T-helper 17 cell (primary cell): Measurements from ENCODE around the gene SKI. TPM values are rescaled to one million over a fixed set of nuclear protein-coding genes. Genes with fewer than 3 reads are reported as not detected.
A peak's percentile ranks its signal among the peaks of the same experiment; 100 is the strongest.

Source experiments
- ATAC-seq: fragments of 150-1000 bp; cut with Tn5 transposase; 2 replicates; pipeline ENCODE4 v1.10.0; 2021; ENCODE audit warnings: mild to moderate bottlenecking, moderate library complexity
- DNase-seq, 3 donors: peaks; one replicate each; pipeline versions ENCODE4 v3.0.0 to v3.0.0-alpha.2; 2020 to 2021
- H3K9me3 ChIP-seq: one replicate; pipeline ENCODE4 v1.7.0; 2013; ENCODE audit warnings: low read length, mild to moderate bottlenecking; ENCODE audit not compliant: control insufficient read depth, poor library complexity, severe bottlenecking
- H3K27ac Mint-ChIP-seq: one replicate; pipeline ENCODE4 v1.8.0; 2022; ENCODE audit warnings: mild to moderate bottlenecking, moderate library complexity, mixed read lengths
- H3K27me3 Mint-ChIP-seq: one replicate; pipeline ENCODE4 v1.8.0; 2022; ENCODE audit warnings: mixed read lengths
- H3K36me3 Mint-ChIP-seq: one replicate; pipeline ENCODE4 v1.8.0; 2022; ENCODE audit warnings: low read depth, mixed read lengths
- H3K4me1 Mint-ChIP-seq: one replicate; pipeline ENCODE4 v1.8.0; 2022; ENCODE audit warnings: mild to moderate bottlenecking, mixed read lengths
- H3K4me3 Mint-ChIP-seq: one replicate; pipeline ENCODE4 v1.8.0; 2022; ENCODE audit warnings: mild to moderate bottlenecking, moderate library complexity, mixed read lengths
- total RNA-seq, 4 donors: library from RNA in 2 of 4; stranded (reverse) in 2 of 4; gene quantifications; one replicate each; pipeline ENCODE4 v1.2.3 and lab custom pipeline; 2022 to 2026

Gene SKI
- total RNA-seq, 2 donors from 2014 or later: 183 to 215 TPM

DNA sequence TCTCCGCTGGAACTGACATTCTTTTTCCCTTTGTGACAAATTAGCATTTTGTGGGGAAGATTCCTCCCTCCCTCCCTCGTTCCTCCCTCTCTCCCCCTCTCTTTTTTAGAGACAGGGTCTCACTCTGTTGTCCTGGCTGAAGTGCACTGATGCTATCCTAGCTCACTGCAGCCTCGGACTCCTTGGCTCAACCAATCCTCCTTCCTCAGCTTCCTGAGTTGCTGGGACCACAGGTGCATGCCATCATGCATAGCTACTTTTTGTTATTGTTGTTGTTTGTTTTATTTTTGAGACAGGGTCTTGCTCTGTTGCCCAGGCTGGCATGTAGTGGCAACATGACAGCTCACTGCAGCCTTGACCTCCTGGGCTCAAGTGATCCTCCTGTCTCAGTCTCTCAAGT lies 6.8 kb upstream of the SKI start:
- peak overlapping the region; percentile 61 for H3K27ac Mint-ChIP-seq
- ATAC-seq (no peak), DNase-seq (no peak)

DNA sequence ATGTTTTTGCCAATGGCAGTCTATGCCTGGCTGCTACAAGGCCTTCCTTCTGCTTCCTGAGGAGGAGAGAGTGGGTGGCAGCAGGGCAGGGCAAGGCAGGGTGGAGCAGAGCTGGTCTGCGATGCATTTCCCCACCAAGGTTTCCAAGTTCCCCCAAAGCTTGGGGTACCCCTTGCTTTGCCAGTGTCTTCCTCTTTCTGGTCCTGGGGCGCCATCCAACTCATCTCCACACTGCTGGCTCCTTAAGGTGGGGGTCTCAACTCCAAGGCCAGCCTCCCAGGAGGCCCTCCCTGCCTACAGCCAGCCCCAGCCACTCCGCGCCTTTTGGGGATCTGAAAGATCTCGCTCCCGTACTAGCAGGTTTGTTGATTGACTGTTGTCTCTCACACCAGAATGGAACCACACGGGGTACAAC lies 3.9 kb upstream of the SKI start:
- Mint-ChIP-seq H3K27me3 (no peaks in the 10 kb centered on the region), H3K36me3 (no peaks in the 10 kb centered on the region), H3K4me3 (no peak overlapping the region), H3K27ac (no peak overlapping the region), H3K4me1 (peaks cover 6% of the 10 kb centered on the region)
- H3K9me3 ChIP-seq: no peaks in the 10 kb centered on the region
- no peak for DNase-seq
- ATAC-seq: no peak

More for the DNA sequence above, 6.8 kb upstream of the SKI start:
- no peaks in the 10 kb centered on the region for H3K9me3 ChIP-seq
- no peak overlapping the region for H3K4me3 Mint-ChIP-seq
- H3K36me3 Mint-ChIP-seq: no peaks in the 10 kb centered on the region
- no peaks in the 10 kb centered on the region for H3K27me3 Mint-ChIP-seq
- peaks cover 4% of the 10 kb centered on the region for H3K4me1 Mint-ChIP-seq

DNA sequence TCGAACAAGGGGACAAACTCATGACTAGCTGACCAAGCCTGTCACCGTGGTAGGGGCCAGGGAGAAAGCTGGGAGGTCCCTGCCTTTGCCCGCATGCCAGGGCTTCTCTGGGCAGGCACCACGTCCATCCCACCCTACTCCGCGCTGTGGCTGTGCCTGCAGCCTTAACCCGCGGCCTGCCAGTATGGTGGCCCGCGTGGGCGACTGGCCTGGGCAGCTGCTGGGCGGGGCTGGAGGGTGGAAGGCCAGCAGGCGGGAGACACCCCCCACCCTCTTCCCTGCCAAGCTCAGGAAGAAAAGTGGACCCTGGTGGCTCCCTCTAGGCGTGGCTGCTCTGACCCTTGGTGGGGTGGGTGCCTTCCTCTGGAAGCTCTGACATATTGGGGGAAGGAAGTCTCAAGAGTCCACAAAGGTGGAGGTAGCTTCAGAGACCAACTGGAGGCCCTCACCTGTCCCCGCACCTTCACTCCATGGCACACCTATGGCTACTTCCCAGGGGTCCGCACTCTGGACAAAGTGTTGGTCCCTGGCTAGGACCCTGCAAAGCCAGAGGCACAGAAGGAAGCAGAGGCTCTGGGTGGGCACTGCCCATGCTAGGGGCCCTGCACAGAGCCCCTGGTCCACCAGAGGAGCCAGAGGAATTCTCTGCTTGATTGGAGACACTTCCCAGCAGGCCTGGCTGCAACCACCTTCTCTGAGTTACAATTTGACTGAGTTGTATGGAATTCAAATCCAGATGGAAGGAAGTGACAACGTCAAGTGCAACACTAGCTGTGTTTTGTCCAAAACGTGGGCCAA lies 3.3 kb upstream of the SKI start:
- no peak overlapping the region for H3K4me3 Mint-ChIP-seq
- peaks cover 8% of the 10 kb centered on the region for H3K4me1 Mint-ChIP-seq
- ATAC-seq (no peak), DNase-seq (no peak)
- H3K27me3 Mint-ChIP-seq: no peaks in the 10 kb centered on the region
- H3K27ac Mint-ChIP-seq: no peak overlapping the region
- H3K9me3 ChIP-seq: no peaks in the 10 kb centered on the region
- H3K36me3 Mint-ChIP-seq: no peaks in the 10 kb centered on the region

DNA sequence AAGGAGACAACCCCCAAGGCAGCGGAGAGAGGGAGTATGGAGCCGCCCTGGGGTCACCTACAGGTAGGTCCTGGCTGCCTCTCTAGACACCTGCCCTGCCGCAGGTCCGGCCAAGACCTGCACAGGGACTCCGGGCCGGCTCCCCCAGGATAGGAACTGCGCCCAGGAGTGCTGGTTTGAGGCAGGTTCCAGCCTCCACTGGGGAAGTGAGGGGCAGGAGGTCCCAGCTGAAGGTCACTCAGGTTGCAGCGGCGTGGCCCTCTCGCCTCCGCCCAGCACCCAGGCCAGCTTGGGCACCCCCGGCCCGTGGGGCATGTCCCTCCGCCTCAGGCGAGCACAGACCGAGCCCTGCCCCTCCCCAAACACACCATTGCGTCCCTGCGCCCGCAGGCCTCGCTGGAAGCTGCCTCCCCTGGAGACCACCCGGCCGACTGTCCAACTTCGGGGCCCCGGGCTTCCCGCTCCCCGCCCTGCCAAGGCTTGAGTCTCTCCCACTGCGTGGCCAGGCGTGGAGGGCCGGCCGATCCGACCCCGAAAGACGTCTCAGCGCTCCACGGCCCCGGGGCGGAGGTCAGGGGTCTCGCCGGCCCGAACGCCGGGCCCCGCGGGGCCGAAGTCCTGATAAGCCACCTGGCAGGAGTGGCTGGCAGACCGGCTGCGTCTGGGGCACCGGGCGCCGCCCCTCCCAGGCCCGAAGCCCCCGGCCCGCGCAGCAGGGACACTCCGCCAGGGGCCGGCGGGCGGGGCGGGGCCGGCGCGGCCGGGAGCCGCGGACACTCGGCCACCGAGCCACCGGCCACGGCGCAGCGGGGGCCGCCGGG lies 1.4 kb upstream of the SKI start:
- peaks cover 15% of the 10 kb centered on the region for H3K4me1 Mint-ChIP-seq
- H3K27ac Mint-ChIP-seq: peak overlapping the region; percentile 93
- DNase-seq: no peak

DNA sequence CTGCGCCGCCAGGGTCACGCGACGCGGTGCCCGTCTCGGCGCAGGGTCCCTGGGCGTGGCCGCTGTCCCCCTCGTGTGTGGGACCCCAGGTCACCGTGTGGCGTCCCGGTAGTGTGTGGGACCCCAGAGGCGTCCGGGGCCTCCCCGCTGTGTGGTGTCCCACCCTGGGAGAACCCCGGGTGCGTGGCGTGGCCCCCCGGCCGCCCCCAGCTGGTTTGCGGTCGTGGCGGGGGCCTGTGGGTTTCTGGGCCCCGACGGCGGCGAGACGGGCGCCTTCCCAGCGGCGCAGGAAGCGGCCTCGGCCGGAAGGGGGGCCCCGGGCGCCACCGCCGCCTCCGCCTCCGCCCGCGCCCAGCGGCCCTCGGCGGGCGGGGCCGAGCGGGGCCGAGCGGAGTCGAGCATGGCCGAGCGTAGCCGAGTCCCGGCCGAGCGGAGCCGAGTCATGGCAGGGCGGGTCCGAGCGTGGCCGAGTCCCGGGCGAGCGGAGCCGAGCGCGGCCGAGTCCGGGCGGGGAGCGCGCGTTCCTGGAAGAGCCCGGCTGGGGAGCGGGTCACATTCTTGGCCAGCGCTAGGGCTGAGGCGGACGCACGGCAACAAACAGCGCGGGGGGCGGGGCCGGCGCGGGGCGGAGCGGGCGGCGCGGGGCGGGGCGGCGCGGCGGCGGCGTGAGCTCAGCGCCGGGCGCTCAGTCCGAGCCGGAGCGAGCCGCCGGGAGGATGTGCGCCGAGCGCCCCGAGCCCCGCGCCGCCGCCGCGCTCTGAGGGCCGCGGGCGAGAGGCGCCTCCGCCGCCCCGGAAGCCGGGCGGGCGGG lies 568 bp upstream of the SKI start:
- ATAC-seq (peak; percentile 82), DNase-seq (peak; percentile 87 to 93 (median 89))
- Mint-ChIP-seq H3K27ac (no peak overlapping the region), H3K27me3 (no peaks in the 10 kb centered on the region), H3K4me3 (peak overlapping the region; percentile 82), H3K36me3 (peaks cover 3% of the 10 kb centered on the region), H3K4me1 (peaks cover 22% of the 10 kb centered on the region)
- H3K9me3 ChIP-seq: no peaks in the 10 kb centered on the region

More for the DNA sequence above, 1.4 kb upstream of the SKI start:
- Mint-ChIP-seq H3K27me3 (no peaks in the 10 kb centered on the region), H3K4me3 (peak overlapping the region; percentile 87), H3K36me3 (peaks cover 3% of the 10 kb centered on the region)
- ATAC-seq: no peak
- H3K9me3 ChIP-seq: no peaks in the 10 kb centered on the region

DNA sequence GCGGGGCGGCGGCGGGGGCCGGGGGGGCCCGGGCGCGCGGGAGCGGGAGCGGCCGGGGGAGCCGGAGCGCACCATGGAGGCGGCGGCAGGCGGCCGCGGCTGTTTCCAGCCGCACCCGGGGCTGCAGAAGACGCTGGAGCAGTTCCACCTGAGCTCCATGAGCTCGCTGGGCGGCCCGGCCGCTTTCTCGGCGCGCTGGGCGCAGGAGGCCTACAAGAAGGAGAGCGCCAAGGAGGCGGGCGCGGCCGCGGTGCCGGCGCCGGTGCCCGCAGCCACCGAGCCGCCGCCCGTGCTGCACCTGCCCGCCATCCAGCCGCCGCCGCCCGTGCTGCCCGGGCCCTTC lies 546 bp downstream of the SKI start:
- Mint-ChIP-seq H3K27me3 (no peaks in the 10 kb centered on the region), H3K36me3 (peaks cover 6% of the 10 kb centered on the region), H3K4me1 (peaks cover 31% of the 10 kb centered on the region), H3K27ac (peak overlapping the region; percentile 96), H3K4me3 (peak overlapping the region; percentile 92)
- H3K9me3 ChIP-seq: no peaks in the 10 kb centered on the region
- ATAC-seq (no peak), DNase-seq (no peak)

DNA sequence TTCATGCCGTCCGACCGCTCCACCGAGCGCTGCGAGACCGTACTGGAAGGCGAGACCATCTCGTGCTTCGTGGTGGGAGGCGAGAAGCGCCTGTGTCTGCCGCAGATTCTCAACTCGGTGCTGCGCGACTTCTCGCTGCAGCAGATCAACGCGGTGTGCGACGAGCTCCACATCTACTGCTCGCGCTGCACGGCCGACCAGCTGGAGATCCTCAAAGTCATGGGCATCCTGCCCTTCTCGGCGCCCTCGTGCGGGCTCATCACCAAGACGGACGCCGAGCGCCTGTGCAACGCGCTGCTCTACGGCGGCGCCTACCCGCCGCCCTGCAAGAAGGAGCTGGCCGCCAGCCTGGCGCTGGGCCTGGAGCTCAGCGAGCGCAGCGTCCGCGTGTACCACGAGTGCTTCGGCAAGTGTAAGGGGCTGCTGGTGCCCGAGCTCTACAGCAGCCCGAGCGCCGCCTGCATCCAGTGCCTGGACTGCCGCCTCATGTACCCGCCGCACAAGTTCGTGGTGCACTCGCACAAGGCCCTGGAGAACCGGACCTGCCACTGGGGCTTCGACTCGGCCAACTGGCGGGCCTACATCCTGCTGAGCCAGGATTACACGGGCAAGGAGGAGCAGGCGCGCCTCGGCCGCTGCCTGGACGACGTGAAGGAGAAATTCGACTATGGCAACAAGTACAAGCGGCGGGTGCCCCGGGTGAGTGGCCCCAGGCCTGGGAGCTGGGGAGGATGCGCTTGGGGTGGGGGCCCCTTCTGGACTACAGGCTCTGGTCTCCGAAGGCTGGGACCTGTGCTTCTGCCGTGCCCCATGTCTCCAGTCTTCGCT lies 1.1 kb downstream of the SKI start:
- H3K9me3 ChIP-seq: no peaks in the 10 kb centered on the region
- H3K36me3 Mint-ChIP-seq: peaks cover 6% of the 10 kb centered on the region
- ATAC-seq: no peak
- peaks cover 31% of the 10 kb centered on the region for H3K4me1 Mint-ChIP-seq
- H3K4me3 Mint-ChIP-seq: peak overlapping the region; percentile 92
- no peak for DNase-seq
- H3K27ac Mint-ChIP-seq: peak overlapping the region; percentile 96
- no peaks in the 10 kb centered on the region for H3K27me3 Mint-ChIP-seq

DNA sequence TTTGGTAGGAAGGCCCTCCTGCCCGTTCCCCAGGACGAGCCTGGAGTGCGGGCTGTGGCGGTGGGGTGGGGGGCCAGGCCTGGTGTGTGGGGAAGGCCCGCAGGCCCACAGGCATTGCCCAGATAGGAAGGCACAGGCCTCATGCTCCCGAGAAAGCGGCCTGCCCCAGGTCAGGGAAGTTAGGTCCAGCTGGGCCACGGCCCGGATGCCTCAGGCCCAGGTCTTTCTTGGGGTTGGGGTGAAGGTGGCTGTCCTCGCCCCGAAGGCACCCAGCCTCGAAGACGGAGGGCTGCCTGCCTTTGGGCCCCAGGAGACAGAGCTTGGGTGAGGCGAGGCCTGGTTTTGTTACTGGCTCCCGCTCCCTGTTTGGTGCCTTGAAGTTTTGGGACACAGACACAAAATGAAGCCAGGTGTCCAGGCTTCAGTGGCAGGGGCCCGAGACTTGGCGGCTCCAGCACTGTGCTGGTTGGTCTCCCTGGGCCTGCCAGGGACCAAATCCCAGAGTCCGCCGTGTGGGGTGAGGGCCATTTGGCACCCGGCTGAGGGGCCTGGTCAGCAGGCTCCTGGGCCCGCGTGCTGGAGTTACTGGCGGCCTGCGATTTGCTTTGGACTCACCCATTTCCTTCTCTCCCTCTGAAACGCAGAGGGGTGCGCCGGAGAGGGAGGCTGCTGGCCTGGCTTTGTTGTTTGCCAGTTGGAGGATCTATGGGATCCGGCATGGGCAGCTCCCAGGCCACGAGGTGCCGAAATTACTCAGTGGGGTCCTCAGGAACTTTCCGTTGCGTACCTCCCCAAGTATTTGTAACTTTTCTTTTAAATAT lies 2.0 kb downstream of the SKI start:
- Mint-ChIP-seq H3K36me3 (peaks cover 6% of the 10 kb centered on the region), H3K4me1 (peaks cover 31% of the 10 kb centered on the region), H3K4me3 (peak overlapping the region; percentile 92), H3K27ac (peak overlapping the region; percentile 96), H3K27me3 (no peaks in the 10 kb centered on the region)
- ATAC-seq (no peak), DNase-seq (no peak)
- H3K9me3 ChIP-seq: no peaks in the 10 kb centered on the region

DNA sequence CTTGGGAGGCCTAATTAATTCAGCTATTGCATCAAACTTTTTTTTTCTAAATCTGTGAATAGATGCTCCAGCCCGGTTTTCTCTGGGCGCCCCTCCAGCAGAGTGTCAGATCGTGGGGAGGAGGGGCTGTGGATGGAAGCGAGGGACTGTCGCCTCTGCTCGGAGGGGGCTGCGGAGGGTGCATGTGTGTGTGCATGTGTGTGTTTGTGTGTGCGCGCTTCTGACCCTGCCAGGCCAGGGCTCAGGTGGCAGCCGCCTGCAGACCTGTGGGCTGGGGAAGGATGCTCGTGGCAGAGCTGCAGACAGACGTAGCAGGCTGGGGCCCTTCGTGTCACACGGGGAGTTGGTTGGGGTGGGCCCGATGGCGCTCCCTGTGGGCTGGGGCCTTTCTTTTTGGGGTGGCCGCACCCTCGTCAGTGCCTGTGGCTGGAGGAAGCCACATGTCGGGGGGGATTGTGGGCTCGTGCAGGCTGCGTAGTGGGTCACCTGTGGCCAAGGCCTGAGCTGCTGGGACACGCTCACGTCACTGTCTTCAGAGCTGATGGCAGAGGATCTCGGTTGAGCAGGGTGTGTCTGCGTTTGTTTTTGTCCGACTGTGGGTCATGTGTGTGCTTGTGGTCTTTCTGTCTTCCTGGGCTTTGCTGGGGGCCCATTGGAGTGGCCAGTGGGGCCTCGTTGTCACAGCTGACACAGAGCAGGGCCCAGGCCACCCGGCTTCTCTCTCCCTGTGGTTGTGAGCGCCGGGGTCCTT lies 2.8 kb downstream of the SKI start:
- Mint-ChIP-seq H3K27me3 (no peaks in the 10 kb centered on the region), H3K4me3 (peak overlapping the region; percentile 92), H3K4me1 (peaks cover 38% of the 10 kb centered on the region), H3K36me3 (peaks cover 6% of the 10 kb centered on the region), H3K27ac (peak overlapping the region; percentile 96)
- DNase-seq (peak; percentile 40 to 59 (median 51)), ATAC-seq (peak; percentile 10)
- no peaks in the 10 kb centered on the region for H3K9me3 ChIP-seq

DNA sequence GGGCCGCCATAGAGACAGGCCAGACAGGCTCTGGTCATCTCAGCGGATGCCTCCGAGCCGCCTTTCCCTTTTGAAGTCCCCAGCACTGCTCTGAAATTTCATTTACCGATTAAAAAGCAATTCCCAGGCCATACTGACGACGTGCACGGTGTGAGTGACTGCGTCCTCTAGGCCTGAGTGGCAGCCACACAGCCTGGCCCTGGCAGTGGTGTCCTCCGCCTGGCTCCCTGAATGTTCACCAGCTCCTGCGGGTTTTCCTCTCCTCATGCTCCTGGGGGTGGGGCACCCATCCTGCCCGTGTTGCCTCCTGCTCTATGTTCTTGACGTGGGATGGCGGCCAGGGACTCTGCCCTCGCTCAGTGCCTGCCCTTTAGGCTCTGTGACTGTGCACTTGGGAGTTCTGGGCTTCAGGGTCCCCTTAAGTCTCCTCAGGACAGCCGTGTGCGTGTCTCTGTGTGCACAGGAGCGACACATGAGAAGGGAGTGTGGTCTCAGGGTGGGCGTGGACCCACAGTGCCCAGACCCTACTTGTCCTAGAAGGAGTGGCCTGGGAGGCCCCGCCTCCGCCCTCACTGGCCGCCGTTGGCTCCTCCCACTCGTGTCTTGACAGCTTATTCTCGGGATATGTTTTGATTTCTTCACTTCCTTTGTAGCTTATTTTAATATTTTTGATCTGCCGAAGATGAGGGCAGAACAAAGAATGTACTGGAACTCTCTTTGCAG lies 3.6 kb downstream of the SKI start:
- peaks cover 39% of the 10 kb centered on the region for H3K4me1 Mint-ChIP-seq
- H3K4me3 Mint-ChIP-seq: peak overlapping the region; percentile 92
- H3K9me3 ChIP-seq: no peaks in the 10 kb centered on the region
- H3K27ac Mint-ChIP-seq: peak overlapping the region; percentile 96
- DNase-seq: peak; percentile 66 to 80 (median 70)
- ATAC-seq: peak; percentile 26
- H3K36me3 Mint-ChIP-seq: peaks cover 6% of the 10 kb centered on the region
- no peaks in the 10 kb centered on the region for H3K27me3 Mint-ChIP-seq
